HFFc6 (cell line): ENCODE measurements around the gene UGT1A8. TPM values are rescaled to one million over a fixed set of nuclear protein-coding genes. Genes with fewer than 3 reads are reported as not detected.

Source experiments
- DNase-seq: peaks from one replicate; pipeline ENCODE4 v3.0.0-alpha.2; 2018
- H3K27ac Mint-ChIP-seq: 2 replicates; pipeline ENCODE4 v1.8.0; 2020; ENCODE audit warnings: mild to moderate bottlenecking, mixed read lengths
- H3K27me3 Mint-ChIP-seq: 2 replicates; pipeline ENCODE4 v1.8.0; 2021; ENCODE audit warnings: mild to moderate bottlenecking, moderate library complexity, mixed read lengths; ENCODE audit not compliant: insufficient read depth
- H3K36me3 Mint-ChIP-seq: 2 replicates; pipeline ENCODE4 v1.8.0; 2021; ENCODE audit warnings: low read depth, mixed read lengths
- H3K4me1 Mint-ChIP-seq: 2 replicates; pipeline ENCODE4 v1.8.0; 2020; ENCODE audit warnings: low read depth, mixed read lengths
- H3K4me3 Mint-ChIP-seq: 2 replicates; pipeline ENCODE4 v1.8.0; 2020; ENCODE audit warnings: mild to moderate bottlenecking, moderate library complexity, mixed read lengths
- H3K9me3 Mint-ChIP-seq: 2 replicates; pipeline ENCODE4 v1.8.0; 2020; ENCODE audit warnings: mild to moderate bottlenecking, mixed read lengths
- CTCF ChIP-seq: fragments of 200-600 bp; sonication (generic); IDR thresholded peaks from 2 replicates; pipeline ENCODE4 v1.5.0; 2021; ENCODE audit warnings: antibody characterized with exemption, mild to moderate bottlenecking
- total RNA-seq, 6 experiments: library from RNA; stranded (reverse); fragmentation: NEBNext Ultra II Directional; extraction: Animal tissue kit (Norgen Biotek cat#: 25700); gene quantifications; 2 replicates in 1 of 6; 3 replicates in 5 of 6; pipeline ENCODE4 v1.2.3, GENCODE V29; 2021

UGT1A8 gene
- total RNA-seq, 6 experiments from 2014 or later: not detected

- H3K4me3 Mint-ChIP-seq: no peak overlapping the region
- H3K27ac Mint-ChIP-seq: no peak overlapping the region
- no peak for TF ChIP-seq CTCF
- H3K4me1 Mint-ChIP-seq: no peaks in the 10 kb centered on the region
- H3K9me3 Mint-ChIP-seq: no peaks in the 10 kb centered on the region; the same call in 1 of the 2 replicates
- H3K27me3 Mint-ChIP-seq: peaks cover 13% of the 10 kb centered on the region
- H3K36me3 Mint-ChIP-seq: no peaks in the 10 kb centered on the region
- no peak for DNase-seq
These were observed 184.8 kb downstream of the UGT1A8 start for GRCh38 chr2:233802132-233802815.

- Mint-ChIP-seq H3K36me3 (no peaks in the 10 kb centered on the region), H3K27ac (no peak overlapping the region), H3K4me3 (no peak overlapping the region), H3K9me3 (no peaks in the 10 kb centered on the region; the same call in 1 of the 2 replicates), H3K27me3 (peaks cover 13% of the 10 kb centered on the region), H3K4me1 (no peaks in the 10 kb centered on the region)
- no peak for DNase-seq
- TF ChIP-seq CTCF: no peak
These were observed 186.0 kb downstream of the UGT1A8 start for GRCh38 chr2:233803292-233803911.

- DNase-seq: no peak
- H3K4me3 Mint-ChIP-seq: no peak overlapping the region
- H3K36me3 Mint-ChIP-seq: no peaks in the 10 kb centered on the region
- H3K4me1 Mint-ChIP-seq: no peaks in the 10 kb centered on the region
- H3K27ac Mint-ChIP-seq: no peak overlapping the region
- no peak for TF ChIP-seq CTCF
- peaks cover 13% of the 10 kb centered on the region; the same call in 1 of the 2 replicates for H3K27me3 Mint-ChIP-seq
- no peaks in the 10 kb centered on the region; the same call in 1 of the 2 replicates for H3K9me3 Mint-ChIP-seq
These were observed 186.6 kb downstream of the UGT1A8 start for GRCh38 chr2:233803994-233804393.

- Mint-ChIP-seq H3K27me3 (peaks cover 16% of the 10 kb centered on the region), H3K27ac (no peak overlapping the region)
- peak; percentile 19; the same call in 1 of the 2 replicates for TF ChIP-seq CTCF
These were observed 189.9 kb downstream of the UGT1A8 start for GRCh38 chr2:233807215-233807865.

GRCh38 chr2:233807966-233808935, 190.8 kb downstream of the UGT1A8 start:
- DNase-seq: no peak
- Mint-ChIP-seq H3K27ac (no peak overlapping the region), H3K9me3 (no peaks in the 10 kb centered on the region), H3K27me3 (peaks cover 14% of the 10 kb centered on the region), H3K4me3 (no peak overlapping the region), H3K4me1 (no peaks in the 10 kb centered on the region), H3K36me3 (no peaks in the 10 kb centered on the region)
- TF ChIP-seq CTCF: no peak

More at GRCh38 chr2:233807215-233807865, 189.9 kb downstream of the UGT1A8 start:
- no peaks in the 10 kb centered on the region for H3K4me1 Mint-ChIP-seq
- no peaks in the 10 kb centered on the region for H3K36me3 Mint-ChIP-seq
- H3K9me3 Mint-ChIP-seq: no peaks in the 10 kb centered on the region
- H3K4me3 Mint-ChIP-seq: no peak overlapping the region
- DNase-seq: no peak
